Ovary (tissue), 3 donors: ENCODE results near the gene CRB2.

ENCODE experiments used
- POLR2A ChIP-seq: fragments of 450-650 bp; IDR thresholded peaks from one replicate; pipeline ENCODE4 v1.6.1; 2017; ENCODE audit warnings: antibody characterized with exemption, mild to moderate bottlenecking, moderate library complexity
- TF ChIP-seq, protein P1 (sequence below), 3 donors: fragments of 450-650 bp in 2 of 3; fragments of 200-600 bp in 1 of 3; IDR thresholded peaks; one replicate each; pipeline versions ENCODE4 v1.5.1 to v1.8.0; 2016 to 2022; ENCODE audit warnings: antibody characterized with exemption in 3 of 3, mild to moderate bottlenecking in 1 of 3
- donor health status: DM: no; HTN: no; CAD: no.

DNA sequence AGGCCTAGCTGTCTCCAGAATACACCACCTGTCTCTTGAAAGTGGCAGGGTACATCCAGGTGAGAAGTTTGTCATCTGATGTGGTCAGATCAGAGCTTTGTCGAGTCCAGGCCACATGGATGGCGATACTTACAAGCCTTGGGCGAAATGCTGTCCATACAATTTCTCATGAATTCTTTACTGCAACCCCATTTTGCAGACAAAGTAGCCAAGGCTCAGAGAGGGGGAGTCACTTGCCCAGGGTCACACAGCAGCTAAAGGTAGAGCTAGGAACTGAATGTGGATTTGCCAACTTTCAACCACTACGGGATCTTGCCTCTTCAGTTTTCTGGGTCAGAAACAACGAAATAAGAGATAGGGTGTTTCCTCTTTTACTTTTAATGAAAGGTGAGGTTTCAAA, 35.2 kb downstream of the CRB2 start:
- TF ChIP-seq, protein P1, sequence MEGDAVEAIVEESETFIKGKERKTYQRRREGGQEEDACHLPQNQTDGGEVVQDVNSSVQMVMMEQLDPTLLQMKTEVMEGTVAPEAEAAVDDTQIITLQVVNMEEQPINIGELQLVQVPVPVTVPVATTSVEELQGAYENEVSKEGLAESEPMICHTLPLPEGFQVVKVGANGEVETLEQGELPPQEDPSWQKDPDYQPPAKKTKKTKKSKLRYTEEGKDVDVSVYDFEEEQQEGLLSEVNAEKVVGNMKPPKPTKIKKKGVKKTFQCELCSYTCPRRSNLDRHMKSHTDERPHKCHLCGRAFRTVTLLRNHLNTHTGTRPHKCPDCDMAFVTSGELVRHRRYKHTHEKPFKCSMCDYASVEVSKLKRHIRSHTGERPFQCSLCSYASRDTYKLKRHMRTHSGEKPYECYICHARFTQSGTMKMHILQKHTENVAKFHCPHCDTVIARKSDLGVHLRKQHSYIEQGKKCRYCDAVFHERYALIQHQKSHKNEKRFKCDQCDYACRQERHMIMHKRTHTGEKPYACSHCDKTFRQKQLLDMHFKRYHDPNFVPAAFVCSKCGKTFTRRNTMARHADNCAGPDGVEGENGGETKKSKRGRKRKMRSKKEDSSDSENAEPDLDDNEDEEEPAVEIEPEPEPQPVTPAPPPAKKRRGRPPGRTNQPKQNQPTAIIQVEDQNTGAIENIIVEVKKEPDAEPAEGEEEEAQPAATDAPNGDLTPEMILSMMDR (IDR thresholded peaks at IDR 0.05), result no peak
- no peak for TF ChIP-seq POLR2A
